SK-N-MC (cell line): Measurements from ENCODE around the gene CCDC78.
A peak's percentile ranks its signal among the peaks of the same experiment; 100 is the strongest.

Experiments
- DNase-seq: peaks from one replicate; pipeline ENCODE4 v3.0.0-alpha.2; 2011; ENCODE audit warnings: low read depth, low spot score
- H3K27ac ChIP-seq: fragments of 200-600 bp; sonication (generic); 2 replicates; pipeline ENCODE4 v1.5.1; 2016; ENCODE audit warnings: mixed run types
- H3K36me3 ChIP-seq: fragments of 200-600 bp; sonication (generic); 2 replicates; pipeline ENCODE4 v1.6.1; 2017; ENCODE audit warnings: antibody characterized with exemption, low read length, mixed read lengths; ENCODE audit not compliant: insufficient read depth
- H3K4me3 ChIP-seq: fragments of 200-600 bp; sonication (generic); 2 replicates; pipeline ENCODE4 v1.5.1; 2016
- H3K9ac ChIP-seq: fragments of 200-600 bp; sonication (generic); 2 replicates; pipeline ENCODE4 v1.8.0; 2017; ENCODE audit warnings: mixed run types, mixed read lengths; ENCODE audit not compliant: insufficient read length
- H3K9me3 ChIP-seq: fragments of 200-600 bp; sonication (generic); 2 replicates; pipeline ENCODE4 v1.6.1; 2017; ENCODE audit warnings: low read depth, mild to moderate bottlenecking, antibody characterized with exemption, low read length, moderate library complexity, mixed read lengths
- EZH2 ChIP-seq: fragments of 200-600 bp; sonication (generic); IDR thresholded peaks from one replicate; pipeline ENCODE4 v1.6.1; 2017; ENCODE audit warnings: antibody characterized with exemption
- FOXP2 ChIP-seq: optimal IDR thresholded peaks from 2 replicates; pipeline ENCODE3; 2011; ENCODE audit warnings: mild to moderate bottlenecking, moderate library complexity; ENCODE audit not compliant: insufficient read depth; ENCODE audit errors: extremely low read length, control extremely low read depth
- POLR2AphosphoS5 ChIP-seq: IDR thresholded peaks from 2 replicates; pipeline ENCODE4 v1.6.1; 2012; ENCODE audit warnings: mild to moderate bottlenecking, low read depth, low read length, borderline replicate concordance

The CCDC78 gene

GRCh38 chr16:726438-727290, at the start of gene CCDC78, which contains the start of gene HAGHL:
TSS of gene CCDC78 (minus strand) at chr16:726443. CDS start at chr16:726367, 76 bp downstream.
TSS of gene HAGHL (plus strand) at chr16:727106. CDS start at chr16:727510, 404 bp downstream.
- Histone ChIP-seq H3K36me3 (no peaks in the 10 kb centered on the region), H3K9ac (no peak within 1 kb of the TSS), H3K9me3 (no peaks in the 10 kb centered on the region), H3K4me3 (peak within 1 kb of the TSS; percentile 75), H3K27ac (no peak within 1 kb of the TSS)
- no peak for DNase-seq
- TF ChIP-seq EZH2: no peak
- no peak for TF ChIP-seq FOXP2
- TF ChIP-seq POLR2AphosphoS5: no peak

GRCh38 chr16:775236-775796, 49.1 kb upstream of the CCDC78 start:
- no peaks in the 10 kb centered on the region for H3K9me3 ChIP-seq
- no peak overlapping the region for H3K4me3 ChIP-seq
- no peaks in the 10 kb centered on the region for H3K36me3 ChIP-seq
- H3K27ac ChIP-seq: no peak overlapping the region
- no peak for DNase-seq
- H3K9ac ChIP-seq: no peak overlapping the region
- no peak for TF ChIP-seq POLR2AphosphoS5
- no peak for TF ChIP-seq FOXP2
- no peak for TF ChIP-seq EZH2

- no peak overlapping the region for H3K9ac ChIP-seq
- DNase-seq: no peak
- H3K4me3 ChIP-seq: no peak overlapping the region
- H3K9me3 ChIP-seq: no peaks in the 10 kb centered on the region
- TF ChIP-seq FOXP2 (no peak), EZH2 (no peak), POLR2AphosphoS5 (no peak)
- H3K27ac ChIP-seq: no peak overlapping the region
- H3K36me3 ChIP-seq: no peaks in the 10 kb centered on the region
These were observed 48.1 kb upstream of the CCDC78 start for GRCh38 chr16:774086-775001.

GRCh38 chr16:772959-773358, 46.7 kb upstream of the CCDC78 start:
- Histone ChIP-seq H3K4me3 (no peak overlapping the region), H3K9me3 (no peaks in the 10 kb centered on the region), H3K27ac (no peak overlapping the region), H3K36me3 (no peaks in the 10 kb centered on the region), H3K9ac (no peak overlapping the region)
- TF ChIP-seq FOXP2 (no peak), EZH2 (no peak)
- DNase-seq: no peak

- Histone ChIP-seq H3K36me3 (no peaks in the 10 kb centered on the region), H3K4me3 (no peak overlapping the region), H3K27ac (no peak overlapping the region), H3K9me3 (no peaks in the 10 kb centered on the region), H3K9ac (no peak overlapping the region)
- TF ChIP-seq POLR2AphosphoS5: no peak
- TF ChIP-seq FOXP2: no peak
- TF ChIP-seq EZH2: no peak
- no peak for DNase-seq
These were observed 44.2 kb upstream of the CCDC78 start for GRCh38 chr16:770411-770810.

GRCh38 chr16:769934-770333, 43.7 kb upstream of the CCDC78 start:
- H3K9me3 ChIP-seq: no peaks in the 10 kb centered on the region
- H3K36me3 ChIP-seq: no peaks in the 10 kb centered on the region
- no peak overlapping the region for H3K9ac ChIP-seq
- DNase-seq: no peak
- TF ChIP-seq POLR2AphosphoS5 (no peak), EZH2 (no peak), FOXP2 (no peak)
- no peak overlapping the region for H3K4me3 ChIP-seq
- H3K27ac ChIP-seq: no peak overlapping the region

GRCh38 chr16:769184-769784, 43.0 kb upstream of the CCDC78 start:
- TF ChIP-seq EZH2 (no peak), FOXP2 (no peak), POLR2AphosphoS5 (no peak)
- H3K36me3 ChIP-seq: no peaks in the 10 kb centered on the region
- H3K9me3 ChIP-seq: no peaks in the 10 kb centered on the region
- H3K9ac ChIP-seq: no peak overlapping the region
- H3K4me3 ChIP-seq: no peak overlapping the region
- H3K27ac ChIP-seq: no peak overlapping the region
- no peak for DNase-seq

- Histone ChIP-seq H3K9me3 (no peaks in the 10 kb centered on the region), H3K9ac (no peak overlapping the region), H3K4me3 (no peak overlapping the region), H3K27ac (no peak overlapping the region), H3K36me3 (no peaks in the 10 kb centered on the region)
- TF ChIP-seq POLR2AphosphoS5 (no peak), EZH2 (no peak), FOXP2 (no peak)
- DNase-seq: no peak
These were observed 42.2 kb upstream of the CCDC78 start for GRCh38 chr16:768428-768827.
